GM23338 (cell line): ENCODE data around the gene DGKB. TPM values are rescaled to one million over a fixed set of nuclear protein-coding genes. Genes with fewer than 3 reads are reported as not detected.
A peak's percentile ranks its signal among the peaks of the same experiment; 100 is the strongest.

Experiments
- ATAC-seq: fragments of 200-7000 bp; cut with Tn5 transposase; 3 replicates; pipeline ENCODE4 v1.9.1; 2020
- DNase-seq: peaks from one replicate; pipeline ENCODE4 v3.0.0-alpha.2; 2015; ENCODE audit warnings: low spot score
- H2AFZ ChIP-seq: fragments of 200-600 bp; sonication (generic); 2 replicates; pipeline ENCODE4 v1.8.0; 2016; ENCODE audit warnings: antibody characterized with exemption, mild to moderate bottlenecking, moderate library complexity
- H3F3A ChIP-seq: fragments of 200-600 bp; sonication (generic); replicated peaks from 2 replicates; pipeline ENCODE4 v1.8.0; 2017; ENCODE audit warnings: antibody characterized with exemption, mixed run types, low read depth
- H3K27ac ChIP-seq: fragments of 200-600 bp; sonication (generic); 2 replicates; pipeline ENCODE4 v1.6.1; 2016; ENCODE audit warnings: low read depth
- H3K27me3 ChIP-seq: fragments of 200-600 bp; sonication (generic); 2 replicates; pipeline ENCODE4 v1.8.0; 2016; ENCODE audit warnings: mild to moderate bottlenecking, mixed run types, moderate library complexity; ENCODE audit not compliant: insufficient read depth
- H3K36me3 ChIP-seq: fragments of 200-600 bp; sonication (generic); 2 replicates; pipeline ENCODE4 v1.8.0; 2016; ENCODE audit warnings: mild to moderate bottlenecking; ENCODE audit not compliant: insufficient read depth
- H3K4me1 ChIP-seq: fragments of 200-600 bp; sonication (generic); 2 replicates; pipeline ENCODE4 v1.8.0; 2016; ENCODE audit warnings: mild to moderate bottlenecking, moderate library complexity; ENCODE audit not compliant: insufficient read depth
- H3K4me2 ChIP-seq: fragments of 200-600 bp; sonication (generic); 2 replicates; pipeline ENCODE4 v1.7.1; 2017; ENCODE audit warnings: mixed run types
- H3K4me3 ChIP-seq: fragments of 200-600 bp; sonication (generic); 2 replicates; pipeline ENCODE4 v1.6.1; 2016; ENCODE audit warnings: mixed run types
- H3K79me2 ChIP-seq: fragments of 200-600 bp; sonication (generic); replicated peaks from 2 replicates; pipeline ENCODE4 v1.8.0; 2017; ENCODE audit warnings: mild to moderate bottlenecking; ENCODE audit not compliant: insufficient read depth
- H3K9me2 ChIP-seq: fragments of 200-600 bp; sonication (generic); 2 replicates; pipeline ENCODE4 v1.8.0; 2017; ENCODE audit not compliant: insufficient read depth
- H4K20me1 ChIP-seq: fragments of 200-600 bp; sonication (generic); replicated peaks from 2 replicates; pipeline ENCODE4 v1.8.0; 2017; ENCODE audit warnings: mild to moderate bottlenecking; ENCODE audit not compliant: insufficient read depth
- H3K27ac Mint-ChIP-seq: 2 replicates; pipeline ENCODE4 v1.8.0; 2020; ENCODE audit warnings: inconsistent platforms, mild to moderate bottlenecking, moderate library complexity, mixed read lengths
- H3K27me3 Mint-ChIP-seq: 3 replicates; pipeline ENCODE4 v1.8.0; 2022; ENCODE audit warnings: low read depth, mild to moderate bottlenecking, moderate library complexity, mixed read lengths, inconsistent platforms; ENCODE audit not compliant: insufficient read depth, poor library complexity
- H3K36me3 Mint-ChIP-seq: 3 replicates; pipeline ENCODE4 v1.8.0; 2021; ENCODE audit warnings: low read depth, mild to moderate bottlenecking, inconsistent platforms, moderate library complexity, mixed read lengths
- H3K4me1 Mint-ChIP-seq: 3 replicates; pipeline ENCODE4 v1.8.0; 2020; ENCODE audit warnings: mild to moderate bottlenecking, inconsistent platforms, mixed read lengths
- H3K4me3 Mint-ChIP-seq: 3 replicates; pipeline ENCODE4 v1.8.0; 2021; ENCODE audit warnings: moderate library complexity, mild to moderate bottlenecking, inconsistent platforms, mixed read lengths
- H3K9me3 Mint-ChIP-seq: 3 replicates; pipeline ENCODE4 v1.8.0; 2020; ENCODE audit warnings: moderate library complexity, mild to moderate bottlenecking, inconsistent platforms, mixed read lengths
- CREB1 ChIP-seq: fragments of 250-450 bp; sonication (Bioruptor Pico); IDR thresholded peaks from 2 replicates; pipeline ENCODE4 v1.5.0; 2020; ENCODE audit warnings: low read depth, mild to moderate bottlenecking, moderate library complexity
- CTCF ChIP-seq, 2 experiments: fragments of 200-600 bp in 1 of 2; sonication (generic) in 1 of 2; conservative IDR thresholded peaks; 2 replicates each; pipeline versions ENCODE4 v1.5.1 to v1.6.1; 2016 to 2017; ENCODE audit warnings: antibody characterized with exemption in 2 of 2, low read depth in 2 of 2, mild to moderate bottlenecking in 2 of 2, moderate library complexity in 1 of 2
- EZH2phosphoT487 ChIP-seq: fragments of 200-600 bp; sonication (generic); IDR thresholded peaks from one replicate; pipeline ENCODE4 v1.8.1; 2018; ENCODE audit warnings: antibody characterized with exemption; ENCODE audit not compliant: unreplicated experiment
- JUNB ChIP-seq: IDR thresholded peaks from one replicate; pipeline ENCODE4 v1.6.1; 2016; ENCODE audit warnings: antibody characterized with exemption; ENCODE audit not compliant: unreplicated experiment
- NANOG ChIP-seq: IDR thresholded peaks from 2 replicates; pipeline ENCODE4 v1.6.1; 2016; ENCODE audit warnings: antibody characterized with exemption, borderline replicate concordance
- POLR2AphosphoS5 ChIP-seq: IDR thresholded peaks from 2 replicates; pipeline ENCODE4 v1.6.1; 2016; ENCODE audit warnings: antibody characterized with exemption, low read depth
- STAT1 ChIP-seq: IDR thresholded peaks from one replicate; pipeline ENCODE4 v1.6.1; 2016; ENCODE audit warnings: antibody characterized with exemption; ENCODE audit not compliant: unreplicated experiment
- ZNF114 ChIP-seq: fragments of 250-450 bp; sonication (Bioruptor Pico); IDR thresholded peaks from 2 replicates; pipeline ENCODE4 v1.5.0; 2020; ENCODE audit warnings: mild to moderate bottlenecking, moderate library complexity
- ZNF331 ChIP-seq: fragments of 250-450 bp; sonication (Bioruptor Pico); IDR thresholded peaks from 2 replicates; pipeline ENCODE4 v1.5.0; 2020; ENCODE audit warnings: low read depth, mild to moderate bottlenecking, moderate library complexity
- polyA plus RNA-seq: library from polyadenylated mRNA; unstranded; fragments of >200 nt; fragmentation: Nextera tagmentation; extraction: Ambion mirVana; gene quantifications from 2 replicates; pipeline ENCODE4 v1.2.1, GENCODE V29; 2016
- total RNA-seq: library from RNA; depleted of rRNA; stranded (reverse); fragments of >200 nt; shearing (Covaris generic); gene quantifications from 2 replicates; pipeline ENCODE4 v1.2.3, GENCODE V29; 2014
- TF ChIP-seq, protein P1 (sequence below): IDR thresholded peaks from 2 replicates; pipeline ENCODE4 v1.6.1; 2016; ENCODE audit warnings: antibody characterized with exemption
- TF ChIP-seq, protein P2 (sequence below): IDR thresholded peaks from one replicate; pipeline ENCODE4 v1.6.1; 2018; ENCODE audit warnings: antibody characterized with exemption; ENCODE audit not compliant: unreplicated experiment

The DGKB gene
- total and polyA plus RNA-seq, 2 experiments from 2014 or later, result 4.8 to 11.5 TPM

DNA sequence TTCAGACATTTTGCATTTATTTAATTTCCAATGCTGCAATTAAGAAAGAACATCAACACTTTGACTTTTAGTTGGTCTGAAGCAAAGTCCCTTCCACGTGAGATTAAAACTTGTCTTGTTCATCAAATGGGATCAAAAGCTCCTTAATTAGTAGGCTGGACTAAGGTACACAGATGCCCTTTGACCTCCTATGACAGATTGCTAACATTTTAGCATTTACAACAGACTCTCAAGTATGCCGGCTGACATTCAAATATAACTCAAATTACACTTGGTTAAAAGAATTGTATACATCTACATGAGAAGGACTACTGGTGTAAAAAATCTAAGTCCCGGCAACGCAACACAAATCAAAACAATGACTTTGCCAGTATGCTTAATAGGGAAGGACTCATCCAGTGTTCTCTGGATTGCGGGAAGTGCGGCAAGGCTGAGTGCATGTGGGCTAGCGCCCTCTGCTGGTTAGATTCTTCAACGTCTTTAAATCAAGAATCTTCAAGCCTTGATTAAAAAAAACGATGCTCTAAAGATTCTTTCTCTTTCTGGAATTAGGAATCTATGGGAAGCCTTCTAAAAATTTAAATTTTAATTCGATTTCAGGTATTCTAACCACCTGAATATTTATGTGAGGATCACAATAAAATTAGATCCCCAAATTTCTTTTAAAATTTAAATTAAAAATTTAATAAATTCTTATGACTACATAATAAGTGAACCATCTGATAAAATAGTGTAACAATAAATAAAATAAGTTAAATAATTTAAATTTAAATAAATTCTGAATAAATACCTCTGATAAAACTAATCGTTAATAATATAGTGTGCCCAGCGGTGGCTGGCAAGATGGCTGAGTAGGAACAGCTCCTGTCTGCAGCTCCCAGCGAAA is 444.7 kb downstream of the DGKB start:
- H4K20me1 ChIP-seq, result no peaks in the 10 kb centered on the region
- H3K27me3 ChIP-seq, result no peaks in the 10 kb centered on the region
- Mint-ChIP-seq H3K4me3 (no peak overlapping the region; the same call in 2 of the 3 replicates), H3K9me3 (no peaks in the 10 kb centered on the region), H3K36me3 (no peaks in the 10 kb centered on the region), H3K27ac (peak overlapping the region; percentile 61; the same call in 1 of the 2 replicates), H3K4me1 (peaks cover 7% of the 10 kb centered on the region; the same call in 2 of the 3 replicates), H3K27me3 (no peaks in the 10 kb centered on the region)
- H3K4me3 ChIP-seq, result no peak overlapping the region
- TF ChIP-seq CTCF (conservative IDR thresholded peaks at IDR 0.05; ENCODE audit: low read depth in 2 of 2) (peak; percentile 85 to 89), ZNF331 (no peak)
- DNase-seq, result peak; percentile 94
- H3K27ac ChIP-seq, result no peak overlapping the region
- H2AFZ ChIP-seq, result no peak overlapping the region; the same call in 1 of the 2 replicates
- no peak overlapping the region for H3K4me2 ChIP-seq
- no peaks in the 10 kb centered on the region for H3F3A ChIP-seq
- H3K79me2 ChIP-seq, result no peaks in the 10 kb centered on the region
- ATAC-seq, result peak; percentile 83
- H3K36me3 ChIP-seq, result no peaks in the 10 kb centered on the region
- H3K9me2 ChIP-seq, result no peaks in the 10 kb centered on the region
- H3K4me1 ChIP-seq, result no peaks in the 10 kb centered on the region

DNA sequence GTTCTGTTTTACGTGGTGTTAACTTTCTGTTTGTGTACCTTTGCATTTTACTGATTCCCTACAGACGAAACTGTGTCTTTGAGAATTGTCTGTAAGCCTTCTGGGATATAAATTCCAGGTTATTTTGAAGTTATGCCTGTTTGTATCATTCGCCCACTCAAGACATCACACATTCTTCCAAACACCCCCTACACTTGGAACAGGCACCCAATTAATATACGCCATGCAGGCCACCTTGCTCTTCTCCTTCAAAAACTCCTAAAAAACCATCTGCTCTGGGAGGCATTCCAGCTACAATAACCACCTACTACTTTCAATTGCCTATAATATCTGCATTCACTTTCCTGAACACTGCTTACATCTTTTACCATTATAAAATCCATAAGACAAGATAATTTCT is 453.3 kb downstream of the DGKB start:
- Histone ChIP-seq H3K4me2 (no peak overlapping the region), H2AFZ (no peak overlapping the region), H3K27ac (no peak overlapping the region), H3K79me2 (no peaks in the 10 kb centered on the region), H4K20me1 (no peaks in the 10 kb centered on the region), H3K4me3 (no peak overlapping the region), H3K36me3 (no peaks in the 10 kb centered on the region), H3K4me1 (no peaks in the 10 kb centered on the region), H3K27me3 (no peaks in the 10 kb centered on the region), H3K9me2 (peaks cover 5% of the 10 kb centered on the region; the same call in 1 of the 2 replicates), H3F3A (no peaks in the 10 kb centered on the region)
- no peaks in the 10 kb centered on the region for H3K27me3 Mint-ChIP-seq
- no peak for DNase-seq
- H3K4me3 Mint-ChIP-seq, result no peak overlapping the region
- H3K27ac Mint-ChIP-seq, result no peak overlapping the region
- H3K9me3 Mint-ChIP-seq, result peaks cover 8% of the 10 kb centered on the region; the same call in 2 of the 3 replicates
- peaks cover 6% of the 10 kb centered on the region; the same call in 2 of the 3 replicates for H3K36me3 Mint-ChIP-seq
- ATAC-seq, result no peak
- H3K4me1 Mint-ChIP-seq, result no peaks in the 10 kb centered on the region
- TF ChIP-seq NANOG, result no peak
- TF ChIP-seq CREB1 (CRISPR knock-in tag), result no peak
- TF ChIP-seq CTCF (conservative IDR thresholded peaks at IDR 0.05; ENCODE audit: low read depth in 2 of 2), result no peak
- TF ChIP-seq, protein P1, sequence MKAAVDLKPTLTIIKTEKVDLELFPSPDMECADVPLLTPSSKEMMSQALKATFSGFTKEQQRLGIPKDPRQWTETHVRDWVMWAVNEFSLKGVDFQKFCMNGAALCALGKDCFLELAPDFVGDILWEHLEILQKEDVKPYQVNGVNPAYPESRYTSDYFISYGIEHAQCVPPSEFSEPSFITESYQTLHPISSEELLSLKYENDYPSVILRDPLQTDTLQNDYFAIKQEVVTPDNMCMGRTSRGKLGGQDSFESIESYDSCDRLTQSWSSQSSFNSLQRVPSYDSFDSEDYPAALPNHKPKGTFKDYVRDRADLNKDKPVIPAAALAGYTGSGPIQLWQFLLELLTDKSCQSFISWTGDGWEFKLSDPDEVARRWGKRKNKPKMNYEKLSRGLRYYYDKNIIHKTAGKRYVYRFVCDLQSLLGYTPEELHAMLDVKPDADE, result no peak
- no peak for TF ChIP-seq JUNB
- TF ChIP-seq POLR2AphosphoS5, result no peak
- TF ChIP-seq, protein P2, sequence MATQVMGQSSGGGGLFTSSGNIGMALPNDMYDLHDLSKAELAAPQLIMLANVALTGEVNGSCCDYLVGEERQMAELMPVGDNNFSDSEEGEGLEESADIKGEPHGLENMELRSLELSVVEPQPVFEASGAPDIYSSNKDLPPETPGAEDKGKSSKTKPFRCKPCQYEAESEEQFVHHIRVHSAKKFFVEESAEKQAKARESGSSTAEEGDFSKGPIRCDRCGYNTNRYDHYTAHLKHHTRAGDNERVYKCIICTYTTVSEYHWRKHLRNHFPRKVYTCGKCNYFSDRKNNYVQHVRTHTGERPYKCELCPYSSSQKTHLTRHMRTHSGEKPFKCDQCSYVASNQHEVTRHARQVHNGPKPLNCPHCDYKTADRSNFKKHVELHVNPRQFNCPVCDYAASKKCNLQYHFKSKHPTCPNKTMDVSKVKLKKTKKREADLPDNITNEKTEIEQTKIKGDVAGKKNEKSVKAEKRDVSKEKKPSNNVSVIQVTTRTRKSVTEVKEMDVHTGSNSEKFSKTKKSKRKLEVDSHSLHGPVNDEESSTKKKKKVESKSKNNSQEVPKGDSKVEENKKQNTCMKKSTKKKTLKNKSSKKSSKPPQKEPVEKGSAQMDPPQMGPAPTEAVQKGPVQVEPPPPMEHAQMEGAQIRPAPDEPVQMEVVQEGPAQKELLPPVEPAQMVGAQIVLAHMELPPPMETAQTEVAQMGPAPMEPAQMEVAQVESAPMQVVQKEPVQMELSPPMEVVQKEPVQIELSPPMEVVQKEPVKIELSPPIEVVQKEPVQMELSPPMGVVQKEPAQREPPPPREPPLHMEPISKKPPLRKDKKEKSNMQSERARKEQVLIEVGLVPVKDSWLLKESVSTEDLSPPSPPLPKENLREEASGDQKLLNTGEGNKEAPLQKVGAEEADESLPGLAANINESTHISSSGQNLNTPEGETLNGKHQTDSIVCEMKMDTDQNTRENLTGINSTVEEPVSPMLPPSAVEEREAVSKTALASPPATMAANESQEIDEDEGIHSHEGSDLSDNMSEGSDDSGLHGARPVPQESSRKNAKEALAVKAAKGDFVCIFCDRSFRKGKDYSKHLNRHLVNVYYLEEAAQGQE, result no peak
- TF ChIP-seq STAT1, result no peak
- no peak for TF ChIP-seq EZH2phosphoT487
- no peak for TF ChIP-seq ZNF114
